GM19397 (cell line): ENCODE data around the gene KIF26B.

Experiments
- ATAC-seq: cut with Tn5 transposase; IDR thresholded peaks from one replicate; pipeline ENCODE4 v1.9.1; 2021; ENCODE audit warnings: mild to moderate bottlenecking, moderate library complexity; ENCODE audit not compliant: unreplicated experiment

Gene KIF26B

GRCh38 chr1:245448975-245449431 lies 294.2 kb downstream of the KIF26B start:
- ATAC-seq = no peak

GRCh38 chr1:245453541-245453940 lies 298.8 kb downstream of the KIF26B start:
- no peak for ATAC-seq

GRCh38 chr1:245454051-245454450 lies 299.3 kb downstream of the KIF26B start:
- ATAC-seq = no peak

GRCh38 chr1:245457562-245457961 lies 302.8 kb downstream of the KIF26B start:
- no peak for ATAC-seq

GRCh38 chr1:245458234-245458633 lies 303.4 kb downstream of the KIF26B start:
- no peak for ATAC-seq

- ATAC-seq = no peak
These were observed 304.0 kb downstream of the KIF26B start for GRCh38 chr1:245458761-245459174.

- ATAC-seq = no peak
These were observed 304.8 kb downstream of the KIF26B start for GRCh38 chr1:245459621-245460020.

GRCh38 chr1:245461681-245462080 lies 306.9 kb downstream of the KIF26B start:
- no peak for ATAC-seq

GRCh38 chr1:245462161-245462560 lies 307.4 kb downstream of the KIF26B start:
- ATAC-seq = no peak

GRCh38 chr1:245463392-245464165 lies 308.8 kb downstream of the KIF26B start:
- ATAC-seq = no peak

GRCh38 chr1:245464290-245464689 lies 309.5 kb downstream of the KIF26B start:
- no peak for ATAC-seq

GRCh38 chr1:245465666-245466065 lies 310.9 kb downstream of the KIF26B start:
- no peak for ATAC-seq

GRCh38 chr1:245466261-245466660 lies 311.5 kb downstream of the KIF26B start:
- no peak for ATAC-seq

- no peak for ATAC-seq
These were observed 313.0 kb downstream of the KIF26B start for GRCh38 chr1:245467804-245468203.

- no peak for ATAC-seq
These were observed 314.2 kb downstream of the KIF26B start for GRCh38 chr1:245469006-245469405.

GRCh38 chr1:245469734-245470133 lies 314.9 kb downstream of the KIF26B start:
- ATAC-seq = no peak

GRCh38 chr1:245475126-245475525 lies 320.3 kb downstream of the KIF26B start:
- no peak for ATAC-seq

GRCh38 chr1:245475961-245476516 lies 321.3 kb downstream of the KIF26B start:
- ATAC-seq = no peak

- no peak for ATAC-seq
These were observed 323.2 kb downstream of the KIF26B start for GRCh38 chr1:245477941-245478340.

GRCh38 chr1:245480393-245481120 lies 325.8 kb downstream of the KIF26B start:
- no peak for ATAC-seq

- no peak for ATAC-seq
These were observed 326.5 kb downstream of the KIF26B start for GRCh38 chr1:245481261-245481660.

GRCh38 chr1:245483247-245483646 lies 328.5 kb downstream of the KIF26B start:
- no peak for ATAC-seq
